SKM-1 treated with dmso at 0.1 percent for 144 hours (cell line): ENCODE results near the gene CSHL1.
"Not testable (repeated sequence)": the region's sequence is repeated elsewhere in the genome, so short reads cannot be mapped to it uniquely, and the experiment has no call there.

ENCODE experiments used
- DNase-seq: peaks from one replicate; lab custom pipeline; 2025; ENCODE audit not compliant: unreplicated experiment; lab: John Stamatoyannopoulos, UW

CSHL1 gene

GRCh38 chr17:63892316-63893037 is 18.6 kb downstream of the CSHL1 start:
- DNase-seq, result not testable (repeated sequence)

- peak; percentile 46 for DNase-seq
These were observed 21.8 kb downstream of the CSHL1 start for GRCh38 chr17:63889026-63889848.

GRCh38 chr17:63885119-63885518 is 25.9 kb downstream of the CSHL1 start:
- not testable (repeated sequence) for DNase-seq

- DNase-seq, result not testable (repeated sequence)
These were observed 28.4 kb downstream of the CSHL1 start for GRCh38 chr17:63882626-63883126.

GRCh38 chr17:63881935-63882601 is 29.0 kb downstream of the CSHL1 start, which contains the start of gene GH2:
GH2 (minus strand) TSS chr17:63881944; CDS start chr17:63881801, 143 bp downstream.
- DNase-seq, result peak; percentile 32

GRCh38 chr17:63881337-63881736 is 29.7 kb downstream of the CSHL1 start:
- DNase-seq, result not testable (repeated sequence)

- DNase-seq, result no peak
These were observed 30.4 kb downstream of the CSHL1 start for GRCh38 chr17:63880706-63881105.

- not testable (repeated sequence) for DNase-seq
These were observed 32.6 kb downstream of the CSHL1 start for GRCh38 chr17:63878413-63878812.

- not testable (repeated sequence) for DNase-seq
These were observed 36.4 kb downstream of the CSHL1 start for GRCh38 chr17:63874693-63875092.

GRCh38 chr17:63874061-63874626 is 36.9 kb downstream of the CSHL1 start:
- not testable (repeated sequence) for DNase-seq

- DNase-seq, result not testable (repeated sequence)
These were observed 37.5 kb downstream of the CSHL1 start, which contains the start of gene CSH2 for GRCh38 chr17:63873577-63873976. CSH2 (minus strand) TSS chr17:63873677; CDS start chr17:63873614, 63 bp downstream.

GRCh38 chr17:63871646-63872365 is 39.3 kb downstream of the CSHL1 start:
- not testable (repeated sequence) for DNase-seq

GRCh38 chr17:63870292-63870665 is 40.8 kb downstream of the CSHL1 start:
- not testable (repeated sequence) for DNase-seq

GRCh38 chr17:63869491-63870291 is 41.4 kb downstream of the CSHL1 start:
- not testable (repeated sequence) for DNase-seq

- DNase-seq, result not testable (repeated sequence)
These were observed 44.4 kb downstream of the CSHL1 start for GRCh38 chr17:63866625-63867024.
